Measurements from ENCODE around the gene EPB41L4B. TPM values are rescaled to one million over a fixed set of nuclear protein-coding genes. Genes with fewer than 3 reads are reported as not detected.
A peak's percentile ranks its signal among the peaks of the same experiment; 100 is the strongest.

EPB41L4B gene
- total and polyA plus RNA-seq, 4 donors = 6.0 to 14.5 (median 12.2) TPM

DNA sequence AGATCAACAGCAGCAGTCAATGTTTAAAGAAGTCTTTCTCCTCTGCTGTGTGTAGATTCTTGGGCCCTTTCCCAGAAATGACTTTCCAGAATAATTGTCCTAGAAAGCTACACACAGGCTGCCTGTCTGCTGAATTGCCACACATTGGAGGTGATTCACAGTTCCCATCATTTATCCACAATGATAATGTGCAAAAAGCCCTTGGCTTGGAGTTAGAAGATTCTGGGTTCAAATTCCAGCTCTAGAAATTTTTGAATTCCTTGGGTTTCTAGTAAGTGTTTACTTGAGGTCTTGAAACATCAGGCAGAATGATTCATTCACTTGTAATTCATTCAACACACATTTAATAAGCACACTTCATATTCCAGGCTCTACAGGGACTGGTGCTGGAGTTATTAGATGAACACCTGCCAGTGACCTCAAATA is 28.6 kb upstream of the EPB41L4B start:
- Histone ChIP-seq H3K9ac (ENCODE audit: insufficient read depth in 1 of 2, low read length in 2 of 2) (no peak overlapping the region), H3K27ac (ENCODE audit: low read depth in 1 of 2, low read length in 1 of 2) (no peak overlapping the region)
- peak; percentile 56 for ATAC-seq (ENCODE audit: insufficient read depth, low FRiP score)

DNA sequence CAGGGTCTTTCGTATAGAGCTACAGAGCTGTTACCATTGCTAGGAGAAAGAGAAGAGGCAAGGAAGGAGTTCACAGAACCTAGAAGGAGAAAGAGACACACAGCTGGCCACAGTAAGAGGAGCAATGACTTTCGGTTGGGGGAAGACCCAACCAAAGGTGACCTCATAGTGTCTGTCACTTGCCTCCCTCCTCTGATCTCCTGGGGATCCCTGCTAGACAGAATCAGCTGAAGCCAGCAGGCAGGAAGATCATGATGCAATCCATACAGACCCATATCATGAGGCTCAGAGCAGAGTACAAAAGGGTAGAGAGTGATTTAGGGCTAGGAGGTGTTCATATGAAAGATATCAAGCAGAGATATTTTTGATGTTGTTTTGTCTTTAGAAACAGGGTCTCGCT is 26.0 kb upstream of the EPB41L4B start:
- Histone ChIP-seq H3K27me3 (ENCODE audit: control insufficient read depth in 3 of 3, insufficient read depth in 3 of 3, low read length in 2 of 3) (no peaks in the 10 kb centered on the region), H3K27ac (ENCODE audit: low read depth in 1 of 2, low read length in 1 of 2) (no peak overlapping the region), H3K9me3 (ENCODE audit: control insufficient read depth in 4 of 4, insufficient read depth in 3 of 4, low read length in 3 of 4) (no peaks in the 10 kb centered on the region), H3K4me1 (ENCODE audit: control insufficient read depth in 5 of 5, insufficient read depth in 5 of 5, low read length in 5 of 5) (peaks cover 0 to 8% (median 0%) of the 10 kb centered on the region in 5 donors), H3K36me3 (ENCODE audit: control insufficient read depth in 4 of 4, insufficient read depth in 4 of 4, low read length in 4 of 4) (no peaks in the 10 kb centered on the region), H3K4me3 (no peak overlapping the region), H3K9ac (ENCODE audit: insufficient read depth in 1 of 2, low read length in 2 of 2) (no peak overlapping the region)
- ATAC-seq (ENCODE audit: insufficient read depth, low FRiP score) = no peak
- no peak for DNase-seq
- TF ChIP-seq, protein P1, sequence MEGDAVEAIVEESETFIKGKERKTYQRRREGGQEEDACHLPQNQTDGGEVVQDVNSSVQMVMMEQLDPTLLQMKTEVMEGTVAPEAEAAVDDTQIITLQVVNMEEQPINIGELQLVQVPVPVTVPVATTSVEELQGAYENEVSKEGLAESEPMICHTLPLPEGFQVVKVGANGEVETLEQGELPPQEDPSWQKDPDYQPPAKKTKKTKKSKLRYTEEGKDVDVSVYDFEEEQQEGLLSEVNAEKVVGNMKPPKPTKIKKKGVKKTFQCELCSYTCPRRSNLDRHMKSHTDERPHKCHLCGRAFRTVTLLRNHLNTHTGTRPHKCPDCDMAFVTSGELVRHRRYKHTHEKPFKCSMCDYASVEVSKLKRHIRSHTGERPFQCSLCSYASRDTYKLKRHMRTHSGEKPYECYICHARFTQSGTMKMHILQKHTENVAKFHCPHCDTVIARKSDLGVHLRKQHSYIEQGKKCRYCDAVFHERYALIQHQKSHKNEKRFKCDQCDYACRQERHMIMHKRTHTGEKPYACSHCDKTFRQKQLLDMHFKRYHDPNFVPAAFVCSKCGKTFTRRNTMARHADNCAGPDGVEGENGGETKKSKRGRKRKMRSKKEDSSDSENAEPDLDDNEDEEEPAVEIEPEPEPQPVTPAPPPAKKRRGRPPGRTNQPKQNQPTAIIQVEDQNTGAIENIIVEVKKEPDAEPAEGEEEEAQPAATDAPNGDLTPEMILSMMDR (IDR thresholded peaks at IDR 0.05; ENCODE audit: control extremely low read depth, extremely low read depth) = no peak
- WGBS, 2 donors = 85 to 89% methylated on average over 3 of the region's 3 CpGs

More for the DNA sequence above, 28.6 kb upstream of the EPB41L4B start:
- no peak overlapping the region for H3K4me3 ChIP-seq
- no peaks in the 10 kb centered on the region for H3K9me3 ChIP-seq (ENCODE audit: control insufficient read depth in 4 of 4, insufficient read depth in 3 of 4, low read length in 3 of 4)
- H3K36me3 ChIP-seq (ENCODE audit: control insufficient read depth in 4 of 4, insufficient read depth in 4 of 4, low read length in 4 of 4) = no peaks in the 10 kb centered on the region
- TF ChIP-seq, protein P1 (IDR thresholded peaks at IDR 0.05; ENCODE audit: control extremely low read depth, extremely low read depth) = no peak
- H3K4me1 ChIP-seq (ENCODE audit: control insufficient read depth in 5 of 5, insufficient read depth in 5 of 5, low read length in 5 of 5) = peaks cover 0 to 7% (median 0%) of the 10 kb centered on the region in 5 donors
- no peaks in the 10 kb centered on the region for H3K27me3 ChIP-seq (ENCODE audit: control insufficient read depth in 3 of 3, insufficient read depth in 3 of 3, low read length in 2 of 3)
- peak in 2 of 3 donors; percentile 10 to 50 for DNase-seq

DNA sequence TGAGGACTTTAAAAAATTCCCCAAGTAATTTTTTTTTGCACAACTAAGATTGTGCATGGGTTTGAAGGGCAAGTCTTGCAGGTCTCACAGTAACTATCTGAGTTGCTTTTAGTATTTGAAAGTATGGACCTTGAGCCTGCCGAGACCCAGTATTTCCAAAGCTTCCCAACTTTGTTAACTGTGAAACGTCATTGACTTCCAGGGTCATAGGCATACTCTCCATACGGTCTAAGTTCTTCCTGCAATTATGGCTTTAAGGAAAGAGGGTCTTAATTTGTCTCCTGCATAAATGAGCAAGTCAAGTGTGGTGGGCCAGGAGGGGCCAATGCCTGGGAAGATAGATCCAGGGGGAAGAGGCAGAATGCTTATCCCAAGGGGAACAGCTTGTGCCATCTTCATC is 24.0 kb upstream of the EPB41L4B start:
- TF ChIP-seq, protein P1 (IDR thresholded peaks at IDR 0.05; ENCODE audit: control extremely low read depth, extremely low read depth) = no peak
- Histone ChIP-seq H3K27me3 (ENCODE audit: control insufficient read depth in 3 of 3, insufficient read depth in 3 of 3, low read length in 2 of 3) (no peaks in the 10 kb centered on the region), H3K9me3 (ENCODE audit: control insufficient read depth in 4 of 4, insufficient read depth in 3 of 4, low read length in 3 of 4) (no peaks in the 10 kb centered on the region), H3K9ac (ENCODE audit: insufficient read depth in 1 of 2, low read length in 2 of 2) (no peak overlapping the region), H3K27ac (ENCODE audit: low read depth in 1 of 2, low read length in 1 of 2) (peak overlapping the region in 1 of 2 donors; percentile 76), H3K4me1 (ENCODE audit: control insufficient read depth in 5 of 5, insufficient read depth in 5 of 5, low read length in 5 of 5) (peaks cover 0 to 10% (median 0%) of the 10 kb centered on the region in 5 donors), H3K4me3 (no peak overlapping the region), H3K36me3 (ENCODE audit: control insufficient read depth in 4 of 4, insufficient read depth in 4 of 4, low read length in 4 of 4) (no peaks in the 10 kb centered on the region)
- DNase-seq (no peak), ATAC-seq (ENCODE audit: insufficient read depth, low FRiP score) (no peak)
- 70 to 81% methylated on average over 3 of the region's 3 CpGs for WGBS, 2 donors

DNA sequence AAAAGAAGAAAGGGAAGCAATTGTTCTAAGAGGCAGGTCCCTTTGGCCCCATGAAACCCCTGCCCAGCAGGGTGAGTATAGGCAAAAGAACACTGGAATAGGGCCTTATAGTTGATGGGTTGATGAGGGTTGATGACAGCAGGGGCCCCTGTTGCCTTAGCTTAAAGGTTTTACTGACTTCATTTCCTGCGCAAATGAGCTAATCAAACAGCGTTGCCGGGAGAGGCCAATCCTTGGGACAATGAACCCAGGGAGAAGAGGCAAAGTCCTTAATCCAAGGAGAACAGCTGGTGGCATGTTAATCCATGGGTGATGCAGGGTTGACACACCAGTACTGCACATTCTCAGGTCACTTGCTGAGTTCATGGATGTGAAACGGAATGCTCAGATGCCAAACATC is 22.0 kb upstream of the EPB41L4B start:
- ATAC-seq (ENCODE audit: insufficient read depth, low FRiP score) (no peak), DNase-seq (no peak)
- no peaks in the 10 kb centered on the region for H3K27me3 ChIP-seq (ENCODE audit: control insufficient read depth in 3 of 3, insufficient read depth in 3 of 3, low read length in 2 of 3)
- no peak overlapping the region for H3K4me3 ChIP-seq
- H3K36me3 ChIP-seq (ENCODE audit: control insufficient read depth in 4 of 4, insufficient read depth in 4 of 4, low read length in 4 of 4) = no peaks in the 10 kb centered on the region
- WGBS, 2 donors = 90 to 94% methylated on average over 4 of the region's 4 CpGs
- H3K4me1 ChIP-seq (ENCODE audit: control insufficient read depth in 5 of 5, insufficient read depth in 5 of 5, low read length in 5 of 5) = peaks cover 0 to 10% (median 0%) of the 10 kb centered on the region in 5 donors
- no peaks in the 10 kb centered on the region for H3K9me3 ChIP-seq (ENCODE audit: control insufficient read depth in 4 of 4, insufficient read depth in 3 of 4, low read length in 3 of 4)
- no peak overlapping the region for H3K9ac ChIP-seq (ENCODE audit: insufficient read depth in 1 of 2, low read length in 2 of 2)
- H3K27ac ChIP-seq (ENCODE audit: low read depth in 1 of 2, low read length in 1 of 2) = peak overlapping the region in 1 of 2 donors; percentile 33
- TF ChIP-seq, protein P1 (IDR thresholded peaks at IDR 0.05; ENCODE audit: control extremely low read depth, extremely low read depth) = no peak

All from lung (tissue), 12 donors.